Measurements from ENCODE around the gene C16orf89.

- TF ChIP-seq CTCF (IDR thresholded peaks at IDR 0.05 in 2 of 3, conservative IDR thresholded peaks at IDR 0.05 in 1 of 3; ENCODE audit: borderline replicate concordance in 1 of 3, insufficient read depth in 1 of 3, low read depth in 2 of 3, low read length in 2 of 3) (peak in 2 of 3 experiments; percentile 35; a peak in 2 of 6 replicates), FOSL1 (IDR thresholded peaks at IDR 0.05; ENCODE audit: low read depth) (no peak), CEBPB (IDR thresholded peaks at IDR 0.05; ENCODE audit: low read depth) (no peak), ATF3 (IDR thresholded peaks at IDR 0.05) (no peak), SIN3A (IDR thresholded peaks at IDR 0.05; ENCODE audit: low read depth) (no peak), EZH2 (IDR thresholded peaks at IDR 0.05) (no peak), EZH2phosphoT487 (IDR thresholded peaks at IDR 0.05; ENCODE audit: borderline replicate concordance) (no peak)
Observed at GRCh38 chr16:5024632-5025031, 41.1 kb downstream of the C16orf89 start.
